Trophoblast cell (in vitro differentiated cells and primary cell): ENCODE measurements around the gene SPAG17.

Experiments
- DNase-seq, 2 donors: peaks; one replicate each; pipeline ENCODE4 v3.0.0-alpha.2; 2016
- H2AFZ ChIP-seq: 2 replicates; pipeline ENCODE4 v1.6.1; 2013; ENCODE audit warnings: low read length, moderate library complexity, mild to moderate bottlenecking; ENCODE audit not compliant: insufficient read depth, poor library complexity
- H2AK5ac ChIP-seq: 2 replicates; pipeline ENCODE4 v1.6.1; 2013; ENCODE audit warnings: mild to moderate bottlenecking, low read length
- H2BK120ac ChIP-seq: 2 replicates; pipeline ENCODE4 v1.6.1; 2013; ENCODE audit warnings: low read length, mild to moderate bottlenecking, moderate library complexity; ENCODE audit not compliant: insufficient read depth, poor library complexity
- H2BK12ac ChIP-seq: 2 replicates; pipeline ENCODE4 v1.6.1; 2013; ENCODE audit warnings: mild to moderate bottlenecking, low read length, moderate library complexity
- H2BK5ac ChIP-seq: 2 replicates; pipeline ENCODE4 v1.6.1; 2013; ENCODE audit warnings: low read length, low read depth, moderate library complexity, mild to moderate bottlenecking; ENCODE audit not compliant: poor library complexity
- H3K14ac ChIP-seq: 2 replicates; pipeline ENCODE4 v1.6.1; 2013; ENCODE audit warnings: mild to moderate bottlenecking, low read length
- H3K18ac ChIP-seq: 2 replicates; pipeline ENCODE4 v1.6.1; 2013; ENCODE audit warnings: mild to moderate bottlenecking, low read length
- H3K23ac ChIP-seq: 2 replicates; pipeline ENCODE4 v1.6.1; 2013; ENCODE audit warnings: low read length
- H3K27ac ChIP-seq: 2 replicates; pipeline ENCODE4 v1.5.1; 2013; ENCODE audit warnings: low read depth, mild to moderate bottlenecking, inconsistent platforms, low read length, moderate library complexity
- H3K27me3 ChIP-seq: 2 replicates; pipeline ENCODE4 v1.6.1; 2013; ENCODE audit warnings: inconsistent platforms, mild to moderate bottlenecking, low read length, moderate library complexity; ENCODE audit not compliant: insufficient read depth
- H3K36me3 ChIP-seq, 2 experiments: 1 replicate in 1 of 2; 2 replicates in 1 of 2; pipeline ENCODE4 v1.6.1; 2013; ENCODE audit warnings: low read length in 2 of 2, mild to moderate bottlenecking in 2 of 2, moderate library complexity in 1 of 2; ENCODE audit not compliant: insufficient read depth in 2 of 2, control insufficient read depth in 1 of 2
- H3K4ac ChIP-seq: 2 replicates; pipeline ENCODE4 v1.6.1; 2013; ENCODE audit warnings: low read depth, mild to moderate bottlenecking, low read length, moderate library complexity
- H3K4me1 ChIP-seq, 2 experiments: 1 replicate in 1 of 2; 2 replicates in 1 of 2; pipeline ENCODE4 v1.6.1; 2013; ENCODE audit warnings: low read length in 2 of 2, mild to moderate bottlenecking in 2 of 2, moderate library complexity in 1 of 2; ENCODE audit not compliant: insufficient read depth in 2 of 2, control insufficient read depth in 1 of 2
- H3K4me2 ChIP-seq: 2 replicates; pipeline ENCODE4 v1.6.1; 2013; ENCODE audit warnings: inconsistent platforms, mild to moderate bottlenecking, low read length, moderate library complexity
- H3K4me3 ChIP-seq: 2 replicates; pipeline ENCODE4 v1.5.1; 2013; ENCODE audit warnings: mild to moderate bottlenecking, low read depth, low read length, inconsistent platforms
- H3K79me1 ChIP-seq: one replicate; pipeline ENCODE4 v1.6.1; 2013; ENCODE audit warnings: low read length
- H3K79me2 ChIP-seq: 2 replicates; pipeline ENCODE4 v1.6.1; 2013; ENCODE audit warnings: low read length, mild to moderate bottlenecking; ENCODE audit not compliant: control insufficient read depth, insufficient read depth, poor library complexity
- H3K9ac ChIP-seq: 2 replicates; pipeline ENCODE4 v1.6.1; 2013; ENCODE audit warnings: mild to moderate bottlenecking, low read length
- H3K9me3 ChIP-seq: 2 replicates; pipeline ENCODE4 v1.6.1; 2013; ENCODE audit warnings: low read depth, mild to moderate bottlenecking, control low read depth, inconsistent platforms, low read length; ENCODE audit not compliant: insufficient read depth
- H4K12ac ChIP-seq: 2 replicates; pipeline ENCODE4 v1.6.1; 2013; ENCODE audit warnings: low read depth, mild to moderate bottlenecking, low read length, moderate library complexity
- H4K8ac ChIP-seq: 2 replicates; pipeline ENCODE4 v1.6.1; 2013; ENCODE audit warnings: low read depth, mild to moderate bottlenecking, low read length, moderate library complexity
- H4K91ac ChIP-seq: one replicate; pipeline ENCODE4 v1.6.1; 2013; ENCODE audit warnings: low read depth, mild to moderate bottlenecking, low read length, moderate library complexity
- WGBS: extraction: QIAGEN DNeasy Blood & Tissue Kit; methylation state at CpG from one replicate; pipeline ENCODE4 v1.1.7; 2013; ENCODE audit warnings: missing lambda C conversion rate; ENCODE audit not compliant: insufficient read length, insufficient coverage; ENCODE audit errors: extremely low coverage; 5-methylcytosine and 5-hydroxymethylcytosine counted together

The SPAG17 gene

DNA sequence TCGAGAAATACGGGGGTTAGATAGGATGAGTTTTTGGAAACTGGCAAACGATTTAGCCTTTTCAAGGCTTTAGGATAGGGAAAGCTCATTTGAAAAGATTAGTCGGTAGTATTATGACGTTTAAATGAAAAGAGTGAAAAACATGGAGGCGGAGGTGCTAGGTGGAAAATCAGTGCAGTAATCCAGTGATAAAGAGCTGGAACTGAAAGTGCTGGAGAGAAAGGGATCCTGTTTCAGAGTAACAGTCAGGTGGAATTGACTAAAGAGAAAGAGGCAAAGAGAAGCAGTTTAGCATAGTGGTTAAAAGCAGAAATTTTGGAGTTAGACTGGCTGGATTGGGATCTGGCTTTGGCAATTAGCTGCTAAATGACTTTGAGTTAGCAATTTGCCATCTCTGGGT is 254.5 kb downstream of the SPAG17 start:
- no peak overlapping the region for H2BK120ac ChIP-seq
- H2AFZ ChIP-seq, result no peak overlapping the region
- H3K79me2 ChIP-seq, result peaks cover 9% of the 10 kb centered on the region
- no peak for DNase-seq
- H4K8ac ChIP-seq, result no peak overlapping the region
- H3K36me3 ChIP-seq, result peaks cover 1 to 3% of the 10 kb centered on the region in 2 experiments
- H4K12ac ChIP-seq, result no peak overlapping the region
- WGBS, result no CpG with 5 or more reads among the region's 6 CpGs
- H3K4me1 ChIP-seq, result no peaks in the 10 kb centered on the region
- no peak overlapping the region for H3K18ac ChIP-seq
- H3K4me3 ChIP-seq, result no peak overlapping the region
- H2BK12ac ChIP-seq, result no peak overlapping the region
- H3K27me3 ChIP-seq, result no peaks in the 10 kb centered on the region
- H3K9me3 ChIP-seq, result no peaks in the 10 kb centered on the region
- peak overlapping the region; percentile 90 for H3K4me2 ChIP-seq
- H2BK5ac ChIP-seq, result no peak overlapping the region
- H2AK5ac ChIP-seq, result no peak overlapping the region
- peak overlapping the region; percentile 33 for H3K4ac ChIP-seq
- H3K9ac ChIP-seq, result no peak overlapping the region
- H3K14ac ChIP-seq, result no peak overlapping the region
- peaks cover 9% of the 10 kb centered on the region for H3K79me1 ChIP-seq
- H3K23ac ChIP-seq, result no peak overlapping the region
- no peak overlapping the region for H4K91ac ChIP-seq
- no peak overlapping the region for H3K27ac ChIP-seq

DNA sequence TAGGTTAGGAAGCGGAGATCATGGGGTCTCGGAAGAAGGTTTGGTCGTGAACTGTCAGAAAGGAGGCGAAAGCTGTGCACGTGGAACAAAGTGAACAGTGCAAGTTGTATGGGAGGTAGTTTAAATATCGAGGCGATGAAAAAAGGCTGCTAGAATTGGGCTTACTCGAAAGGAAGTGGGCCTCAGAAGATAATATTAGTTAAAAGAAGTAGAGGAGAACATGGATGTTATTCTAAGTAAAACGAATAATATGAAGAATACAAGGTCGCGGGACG is 254.9 kb downstream of the SPAG17 start:
- no peak overlapping the region for H2AK5ac ChIP-seq
- peak overlapping the region; percentile 5 for H4K91ac ChIP-seq
- H3K79me1 ChIP-seq, result peaks cover 9% of the 10 kb centered on the region
- peak overlapping the region; percentile 37 for H3K4ac ChIP-seq
- peak overlapping the region; percentile 98 for H3K4me3 ChIP-seq
- no peak overlapping the region for H2BK12ac ChIP-seq
- no peak overlapping the region for H4K12ac ChIP-seq
- peaks cover 1 to 3% of the 10 kb centered on the region in 2 experiments for H3K36me3 ChIP-seq
- peak overlapping the region; percentile 32 for H3K18ac ChIP-seq
- H3K27ac ChIP-seq, result no peak overlapping the region
- no peak overlapping the region for H3K23ac ChIP-seq
- WGBS, result no CpG with 5 or more reads among the region's 12 CpGs
- peaks cover 9% of the 10 kb centered on the region for H3K79me2 ChIP-seq
- peak overlapping the region; percentile 69 for H3K14ac ChIP-seq
- H3K9me3 ChIP-seq, result no peaks in the 10 kb centered on the region
- peak overlapping the region; percentile 90 for H3K4me2 ChIP-seq
- peak overlapping the region; percentile 11 for H4K8ac ChIP-seq
- no peaks in the 10 kb centered on the region for H3K27me3 ChIP-seq
- no peak for DNase-seq
- peak overlapping the region; percentile 68 for H3K9ac ChIP-seq
- H2AFZ ChIP-seq, result peak overlapping the region; percentile 75
- H2BK120ac ChIP-seq, result no peak overlapping the region
- H3K4me1 ChIP-seq, result no peaks in the 10 kb centered on the region
- H2BK5ac ChIP-seq, result peak overlapping the region; percentile 4

GRCh38 chr1:117929343-117930172 is 255.5 kb downstream of the SPAG17 start, which contains the start of the genes GDAP2 and WDR3:
Gene GDAP2 (minus strand): TSS chr1:117929621. CDS start chr1:117920357, 9,264 bp downstream.
Gene WDR3 (plus strand): TSS chr1:117929739. CDS start chr1:117933320, 3,581 bp downstream.
- H4K12ac ChIP-seq, result peak within 1 kb of the TSS; percentile 54
- H3K9me3 ChIP-seq, result no peaks in the 10 kb centered on the region
- peak within 1 kb of the TSS; percentile 93 for H4K8ac ChIP-seq
- peak; percentile 98 to 99 for DNase-seq
- no CpG with 5 or more reads among the region's 64 CpGs for WGBS
- H2AFZ ChIP-seq, result peak within 1 kb of the TSS; percentile 84
- H2BK120ac ChIP-seq, result peak within 1 kb of the TSS; percentile 65
- H3K4me3 ChIP-seq, result peak within 1 kb of the TSS; percentile 98
- peak within 1 kb of the TSS; percentile 75 for H3K9ac ChIP-seq
- peak within 1 kb of the TSS; percentile 72 for H3K27ac ChIP-seq
- H3K14ac ChIP-seq, result peak within 1 kb of the TSS; percentile 69
- peaks cover 1 to 3% of the 10 kb centered on the region in 2 experiments for H3K36me3 ChIP-seq
- peak within 1 kb of the TSS; percentile 47 for H3K23ac ChIP-seq
- H3K79me2 ChIP-seq, result peaks cover 9% of the 10 kb centered on the region
- no peak within 1 kb of the TSS for H2BK12ac ChIP-seq
- H3K4me1 ChIP-seq, result no peaks in the 10 kb centered on the region
- peak within 1 kb of the TSS; percentile 37 for H3K4ac ChIP-seq
- no peak within 1 kb of the TSS for H2AK5ac ChIP-seq
- H2BK5ac ChIP-seq, result peak within 1 kb of the TSS; percentile 28
- H3K18ac ChIP-seq, result peak within 1 kb of the TSS; percentile 32
- peaks cover 9% of the 10 kb centered on the region for H3K79me1 ChIP-seq
- no peaks in the 10 kb centered on the region for H3K27me3 ChIP-seq
- peak within 1 kb of the TSS; percentile 90 for H3K4me2 ChIP-seq
- H4K91ac ChIP-seq, result peak within 1 kb of the TSS; percentile 40

DNA sequence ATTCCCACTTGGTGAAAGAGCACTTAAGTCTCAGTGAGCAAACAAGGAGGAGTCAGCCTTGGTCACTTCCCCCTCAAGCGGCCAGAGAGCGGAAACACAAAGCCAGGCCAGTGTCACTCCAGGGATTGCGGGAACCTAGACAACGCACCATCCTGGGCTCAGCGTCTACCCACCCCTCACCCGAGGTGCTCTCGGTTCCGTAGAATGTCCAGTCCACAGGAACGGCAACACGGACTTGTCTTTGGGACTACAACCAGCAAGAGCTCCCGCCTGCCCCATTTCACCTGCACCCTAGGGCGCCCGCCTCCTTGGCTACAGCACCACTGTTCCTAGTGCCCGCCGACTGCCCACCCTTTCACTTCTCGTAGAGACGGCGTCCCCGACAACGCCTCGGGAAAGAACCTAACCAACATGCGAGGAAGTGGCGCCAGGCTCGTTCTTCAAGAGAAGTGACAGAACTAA is 256.1 kb downstream of the SPAG17 start:
- no CpG with 5 or more reads among the region's 24 CpGs for WGBS
- peak overlapping the region; percentile 40 for H4K91ac ChIP-seq
- peak overlapping the region; percentile 54 for H4K12ac ChIP-seq
- H4K8ac ChIP-seq, result peak overlapping the region; percentile 93
- peak overlapping the region; percentile 65 for H2BK120ac ChIP-seq
- peak overlapping the region; percentile 88 for H3K4me3 ChIP-seq
- H3K23ac ChIP-seq, result no peak overlapping the region
- H3K4me2 ChIP-seq, result peak overlapping the region; percentile 57
- H3K36me3 ChIP-seq, result no peaks in the 10 kb centered on the region
- H3K79me1 ChIP-seq, result peaks cover 9% of the 10 kb centered on the region
- H3K27me3 ChIP-seq, result no peaks in the 10 kb centered on the region
- peaks cover 9% of the 10 kb centered on the region for H3K79me2 ChIP-seq
- H2BK12ac ChIP-seq, result no peak overlapping the region
- H3K4ac ChIP-seq, result no peak overlapping the region
- peak overlapping the region; percentile 84 for H2AFZ ChIP-seq
- no peaks in the 10 kb centered on the region for H3K4me1 ChIP-seq
- H2AK5ac ChIP-seq, result no peak overlapping the region
- H3K18ac ChIP-seq, result peak overlapping the region; percentile 26
- no peaks in the 10 kb centered on the region for H3K9me3 ChIP-seq
- H3K9ac ChIP-seq, result peak overlapping the region; percentile 75
- H3K27ac ChIP-seq, result peak overlapping the region; percentile 72
- DNase-seq, result peak; percentile 52 to 71
- H3K14ac ChIP-seq, result peak overlapping the region; percentile 63
- H2BK5ac ChIP-seq, result peak overlapping the region; percentile 28
